GM21528 (cell line): ENCODE data around the gene USP21.

Experiments used
- ATAC-seq: cut with Tn5 transposase; IDR thresholded peaks from one replicate; pipeline ENCODE4 v1.9.1; 2021; ENCODE audit warnings: mild to moderate bottlenecking, moderate library complexity; ENCODE audit not compliant: unreplicated experiment, low FRiP score

USP21 gene

DNA sequence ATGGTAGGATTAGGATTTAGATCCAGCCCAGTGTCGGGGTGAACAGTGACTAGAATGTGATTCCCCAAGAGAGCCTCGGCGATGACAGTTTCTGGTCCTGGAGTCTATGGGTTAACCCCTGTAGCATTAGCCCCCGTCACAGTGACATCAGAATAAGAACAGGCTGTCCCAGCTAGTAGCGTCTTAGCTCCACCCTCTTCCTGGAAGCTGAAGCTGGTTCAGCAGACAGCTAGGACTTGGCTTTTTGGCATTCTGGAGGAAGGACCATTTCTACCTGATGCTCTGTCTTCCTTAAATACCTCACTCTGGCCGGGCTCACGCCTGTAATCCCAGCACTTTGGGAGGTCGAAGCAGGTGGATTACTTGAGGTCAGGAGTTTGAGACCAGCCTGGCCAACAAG lies 47.9 kb downstream of the USP21 start:
- no peak for ATAC-seq

DNA sequence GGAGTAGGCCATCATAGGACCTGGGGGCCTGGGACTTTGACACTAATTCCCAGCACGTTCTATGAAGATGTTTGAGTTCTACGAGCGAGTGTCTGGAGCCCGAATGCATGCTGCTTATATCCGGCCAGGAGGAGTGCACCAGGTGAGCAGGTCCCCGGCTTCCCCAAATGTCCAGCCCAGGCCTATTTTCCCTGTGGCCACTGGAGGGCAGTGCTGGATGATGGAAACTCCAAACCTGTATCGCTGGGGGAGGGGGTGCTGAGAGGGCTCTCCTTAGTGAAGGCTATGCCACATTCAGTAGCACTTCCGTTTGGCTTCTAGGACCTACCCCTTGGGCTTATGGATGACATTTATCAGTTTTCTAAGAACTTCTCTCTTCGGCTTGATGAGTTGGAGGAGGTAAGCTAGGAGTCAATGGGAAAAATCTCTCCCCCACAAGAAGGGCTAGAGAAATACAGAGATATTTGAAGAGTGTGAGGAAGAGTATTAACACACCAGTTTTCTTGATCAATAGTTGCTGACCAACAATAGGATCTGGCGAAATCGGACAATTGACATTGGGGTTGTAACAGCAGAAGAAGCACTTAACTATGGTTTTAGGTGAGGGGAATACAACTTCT lies 50.6 kb downstream of the USP21 start:
- no peak for ATAC-seq

DNA sequence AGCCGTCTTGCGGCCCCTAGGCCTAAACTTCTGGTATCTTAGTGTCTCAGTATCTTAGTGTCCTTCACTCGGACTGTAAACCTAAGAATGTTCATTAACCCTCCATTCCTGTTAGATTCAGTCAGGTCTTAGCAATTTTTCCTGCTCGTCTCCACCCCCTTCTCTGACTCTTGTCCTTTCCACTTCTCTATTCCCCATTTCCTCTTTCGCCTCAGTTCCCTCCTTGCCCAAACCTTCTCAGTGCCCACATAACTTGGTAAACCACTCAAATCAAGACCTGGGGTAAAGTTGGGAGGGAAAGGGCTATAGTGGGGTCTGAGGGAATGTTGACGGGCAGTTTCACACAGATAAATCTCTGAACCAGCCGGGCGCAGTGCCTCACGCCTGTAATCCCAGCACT lies 55.1 kb downstream of the USP21 start:
- ATAC-seq, result no peak

DNA sequence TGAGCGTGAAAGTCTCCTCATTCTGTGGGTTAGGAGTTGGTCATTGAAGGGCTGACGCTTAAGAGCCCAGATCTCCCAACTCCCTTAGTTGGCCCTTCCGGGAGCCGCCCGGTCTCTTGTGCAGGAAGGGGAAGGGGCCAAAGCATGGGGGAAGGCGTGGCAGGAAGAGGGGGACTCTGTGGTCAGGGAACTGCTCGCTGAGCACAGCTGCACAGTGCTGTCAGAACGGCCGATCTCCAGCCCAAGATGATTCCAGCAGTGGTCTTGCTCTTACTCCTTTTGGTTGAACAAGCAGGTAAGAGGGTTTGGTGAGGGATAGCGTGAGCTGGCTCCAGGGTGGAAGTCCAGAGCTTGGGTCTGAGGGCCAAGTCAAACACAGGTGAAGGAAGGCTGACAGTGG lies 55.8 kb downstream of the USP21 start, which contains the start of gene FCER1G:
Gene FCER1G, plus strand, starts transcription at position 220 of the 400 bp plus-strand sequence. Its CDS starts 27 bp downstream, at position 247.
- ATAC-seq, result no peak
